CD4-positive, alpha-beta T cell treated with Interleukin-15 for 1 hour (primary cell): ENCODE data around the gene ZFPM1.
A peak's percentile ranks its signal among the peaks of the same experiment; 100 is the strongest.

ENCODE experiments used
- DNase-seq: peaks from one replicate; pipeline ENCODE4 v3.0.0-alpha.2; 2020

ZFPM1 gene

GRCh38 chr16:88435437-88436355 lies 17.4 kb upstream of the ZFPM1 start:
- DNase-seq = no peak

- no peak for DNase-seq
Observed at GRCh38 chr16:88436796-88437195, 16.3 kb upstream of the ZFPM1 start.

DNA sequence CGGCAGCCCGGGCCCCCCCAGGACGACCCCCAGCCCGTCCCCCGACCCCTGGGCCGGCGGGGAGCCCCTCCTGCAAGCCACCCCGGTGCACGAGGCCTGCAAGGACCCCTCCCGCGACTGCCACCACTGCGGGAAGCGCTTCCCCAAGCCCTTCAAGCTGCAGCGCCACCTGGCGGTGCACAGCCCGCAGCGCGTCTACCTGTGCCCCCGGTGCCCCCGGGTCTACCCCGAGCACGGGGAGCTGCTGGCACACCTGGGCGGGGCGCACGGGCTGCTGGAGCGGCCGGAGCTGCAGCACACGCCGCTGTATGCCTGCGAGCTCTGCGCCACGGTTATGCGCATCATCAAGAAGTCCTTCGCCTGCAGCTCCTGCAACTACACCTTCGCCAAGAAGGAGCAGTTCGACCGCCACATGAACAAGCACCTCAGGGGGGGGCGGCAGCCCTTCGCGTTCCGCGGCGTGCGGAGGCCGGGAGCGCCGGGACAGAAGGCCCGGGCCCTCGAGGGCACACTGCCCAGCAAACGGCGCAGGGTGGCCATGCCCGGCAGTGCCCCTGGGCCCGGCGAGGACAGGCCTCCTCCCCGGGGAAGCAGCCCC lies 15.6 kb upstream of the ZFPM1 start:
- DNase-seq = peak; percentile 54

DNA sequence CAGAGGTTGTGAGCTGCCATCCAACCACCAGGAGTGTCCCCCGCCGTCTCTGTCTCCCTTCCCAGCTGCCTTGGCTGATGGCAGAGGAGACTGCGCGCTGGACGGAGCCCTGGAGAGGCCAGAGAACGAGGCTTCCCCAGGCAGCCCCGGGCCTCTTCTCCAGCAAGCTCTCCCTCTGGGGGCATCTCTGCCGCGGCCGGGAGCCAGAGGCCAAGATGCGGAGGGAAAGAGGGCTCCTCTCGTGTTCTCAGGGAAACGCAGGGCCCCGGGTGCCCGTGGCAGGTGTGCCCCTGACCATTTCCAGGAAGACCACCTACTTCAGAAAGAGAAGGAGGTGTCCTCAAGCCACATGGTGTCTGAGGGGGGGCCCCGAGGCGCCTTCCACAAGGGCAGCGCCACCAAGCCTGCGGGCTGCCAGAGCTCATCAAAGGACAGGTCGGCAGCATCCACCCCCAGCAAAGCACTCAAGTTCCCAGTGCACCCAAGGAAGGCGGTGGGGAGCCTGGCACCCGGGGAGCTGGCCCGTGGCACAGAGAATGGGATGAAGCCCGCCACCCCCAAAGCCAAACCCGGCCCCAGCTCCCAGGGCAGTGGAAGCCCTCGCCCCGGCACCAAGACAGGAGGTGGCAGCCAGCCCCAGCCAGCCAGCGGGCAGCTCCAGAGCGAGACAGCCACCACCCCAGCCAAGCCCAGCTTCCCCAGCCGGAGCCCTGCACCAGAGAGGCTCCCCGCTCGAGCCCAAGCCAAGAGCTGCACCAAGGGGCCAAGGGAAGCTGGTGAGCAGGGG lies 14.8 kb upstream of the ZFPM1 start:
- DNase-seq = no peak

GRCh38 chr16:88439016-88439415 lies 14.1 kb upstream of the ZFPM1 start:
- no peak for DNase-seq

DNA sequence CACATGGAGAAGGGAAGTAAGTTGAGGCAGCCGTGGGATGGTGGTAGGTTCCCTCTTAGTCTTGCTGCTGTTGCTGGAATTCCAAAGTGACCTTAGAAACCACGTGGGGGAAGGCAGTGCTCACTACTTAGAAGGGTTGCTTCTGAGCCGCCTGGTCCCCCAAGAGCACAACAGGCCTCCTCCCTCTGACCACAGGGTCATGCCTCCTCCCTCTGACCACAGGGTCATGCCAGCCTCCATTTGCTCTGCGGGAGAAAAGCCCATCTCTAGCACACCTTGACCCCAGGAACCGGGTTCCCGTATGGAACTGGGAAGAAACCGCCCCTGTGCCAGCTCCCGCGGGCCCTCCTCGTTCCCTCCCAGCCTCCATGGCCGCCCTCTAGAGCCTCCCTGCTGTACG lies 13.4 kb upstream of the ZFPM1 start:
- DNase-seq = no peak

GRCh38 chr16:88440111-88440510 lies 13.0 kb upstream of the ZFPM1 start:
- DNase-seq = no peak

GRCh38 chr16:88440686-88441405 lies 12.2 kb upstream of the ZFPM1 start:
- DNase-seq = no peak

DNA sequence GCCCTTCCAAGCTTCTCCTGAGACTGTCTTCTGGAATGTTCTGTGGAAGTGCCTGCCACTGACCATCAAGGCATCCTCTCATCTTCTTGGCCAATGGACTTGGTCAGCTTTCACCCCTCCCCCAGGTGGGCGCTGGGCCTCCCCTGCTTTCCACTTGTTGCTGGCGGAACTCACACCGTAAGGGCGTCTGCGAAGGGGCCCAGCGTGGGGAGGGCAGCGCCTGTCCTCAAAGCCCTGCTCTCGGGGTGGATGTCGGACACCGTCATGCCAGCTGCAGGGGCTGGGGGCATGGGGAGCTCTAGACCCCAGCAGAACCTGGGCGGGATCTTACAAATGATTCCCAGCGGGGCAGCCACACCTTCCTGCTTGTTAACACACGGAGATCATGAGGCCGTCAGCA lies 11.6 kb upstream of the ZFPM1 start:
- DNase-seq = no peak

DNA sequence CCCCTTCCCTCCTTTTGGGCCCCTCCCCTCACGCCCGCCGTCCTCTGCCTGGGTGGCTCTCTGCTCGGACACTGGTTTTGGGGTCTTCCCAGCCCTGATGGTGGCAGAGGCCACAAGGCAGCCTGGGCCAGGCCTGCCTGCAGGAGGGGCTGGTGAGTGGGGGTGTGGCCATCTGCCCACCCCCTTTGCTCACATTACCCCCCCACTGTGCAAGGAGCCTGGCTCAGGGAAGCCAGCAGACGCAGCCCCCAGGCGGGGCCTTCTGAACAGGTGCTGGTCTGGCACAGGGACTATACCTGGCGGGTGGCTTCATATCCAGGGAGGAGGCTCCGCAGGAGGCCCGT lies 10.7 kb upstream of the ZFPM1 start:
- no peak for DNase-seq

DNA sequence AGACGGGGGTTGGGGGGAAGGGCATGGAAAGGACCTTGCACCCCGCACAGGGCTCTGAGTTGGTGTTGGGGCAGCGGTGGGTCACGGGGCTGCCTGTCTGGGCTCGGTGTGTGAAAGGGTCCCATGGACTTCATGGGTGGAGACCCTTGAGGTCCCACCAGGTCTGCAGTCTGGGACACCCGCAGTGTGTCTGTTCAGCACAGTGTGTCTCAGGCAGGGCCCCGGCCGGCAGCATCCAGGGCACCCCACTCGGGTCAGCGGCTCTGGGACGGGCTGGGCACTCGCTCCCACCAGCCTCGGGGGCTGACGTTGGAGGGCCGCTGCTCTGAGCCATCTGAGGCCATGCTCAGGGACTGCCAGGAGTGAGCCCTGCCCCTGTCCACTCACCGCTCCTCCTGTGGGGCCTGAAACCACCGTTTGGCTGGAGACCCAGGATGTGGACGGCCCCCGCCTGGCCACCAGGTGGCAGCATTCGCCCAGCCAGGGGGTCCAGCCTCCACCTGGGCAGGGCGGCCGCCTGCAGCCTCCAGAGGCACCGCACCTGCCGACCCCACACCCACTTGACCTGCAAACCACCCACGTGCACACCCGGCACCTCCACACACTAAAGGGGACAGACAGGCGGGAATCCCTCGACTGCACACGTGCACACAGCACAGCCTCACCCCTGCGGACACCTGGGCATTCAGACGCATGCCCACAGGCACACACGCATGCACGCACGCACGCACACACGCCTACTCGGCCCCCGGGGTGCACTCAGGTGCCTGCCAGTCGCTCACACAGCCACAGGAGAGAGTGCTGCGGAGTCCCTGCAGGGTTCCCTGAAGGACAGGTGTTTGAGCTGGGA lies 10.1 kb upstream of the ZFPM1 start:
- DNase-seq = peak; percentile 74

DNA sequence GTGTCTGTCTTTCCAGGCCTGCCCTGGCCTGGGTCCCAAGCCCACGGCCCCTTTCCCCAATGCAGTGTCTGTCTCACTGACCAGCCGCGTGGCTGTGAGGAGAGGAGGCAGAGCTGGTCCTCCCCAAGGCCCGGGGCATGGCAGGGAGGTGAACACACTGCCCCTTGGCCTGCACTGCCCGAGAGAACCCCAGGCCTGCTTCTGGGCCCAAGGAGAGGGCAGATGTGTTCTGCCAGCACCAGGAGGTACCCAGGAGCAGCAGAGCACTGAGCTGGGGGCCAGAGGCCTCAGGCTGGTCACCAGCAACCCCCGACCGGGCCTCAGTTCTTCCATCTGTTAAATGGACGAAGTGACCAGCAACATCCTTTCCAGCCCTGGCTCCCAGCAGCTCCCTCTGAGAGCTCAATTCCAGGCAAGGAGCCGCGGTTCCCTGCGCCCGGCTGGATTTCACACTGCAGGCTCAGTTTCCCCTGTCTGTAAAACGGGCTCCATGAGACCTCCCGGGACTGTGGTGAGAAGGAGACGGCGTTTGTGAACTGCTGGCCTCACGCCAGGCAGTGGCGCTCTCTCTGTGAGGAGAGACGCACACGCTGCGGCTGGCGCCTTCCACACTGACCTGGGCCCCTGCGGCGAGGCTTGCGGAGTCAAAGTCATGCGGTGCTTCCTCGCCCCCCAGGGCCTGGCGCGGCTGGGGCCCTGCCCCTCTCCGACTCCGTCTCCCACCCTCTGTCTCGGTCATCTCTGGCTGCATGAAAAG lies 8.1 kb upstream of the ZFPM1 start:
- no peak for DNase-seq

- no peak for DNase-seq
Observed at GRCh38 chr16:88445583-88445960, 7.5 kb upstream of the ZFPM1 start.

GRCh38 chr16:88446061-88446460 lies 7.0 kb upstream of the ZFPM1 start:
- no peak for DNase-seq

GRCh38 chr16:88446736-88447135 lies 6.3 kb upstream of the ZFPM1 start:
- DNase-seq = no peak

GRCh38 chr16:88447881-88448280 lies 5.2 kb upstream of the ZFPM1 start:
- DNase-seq = no peak

DNA sequence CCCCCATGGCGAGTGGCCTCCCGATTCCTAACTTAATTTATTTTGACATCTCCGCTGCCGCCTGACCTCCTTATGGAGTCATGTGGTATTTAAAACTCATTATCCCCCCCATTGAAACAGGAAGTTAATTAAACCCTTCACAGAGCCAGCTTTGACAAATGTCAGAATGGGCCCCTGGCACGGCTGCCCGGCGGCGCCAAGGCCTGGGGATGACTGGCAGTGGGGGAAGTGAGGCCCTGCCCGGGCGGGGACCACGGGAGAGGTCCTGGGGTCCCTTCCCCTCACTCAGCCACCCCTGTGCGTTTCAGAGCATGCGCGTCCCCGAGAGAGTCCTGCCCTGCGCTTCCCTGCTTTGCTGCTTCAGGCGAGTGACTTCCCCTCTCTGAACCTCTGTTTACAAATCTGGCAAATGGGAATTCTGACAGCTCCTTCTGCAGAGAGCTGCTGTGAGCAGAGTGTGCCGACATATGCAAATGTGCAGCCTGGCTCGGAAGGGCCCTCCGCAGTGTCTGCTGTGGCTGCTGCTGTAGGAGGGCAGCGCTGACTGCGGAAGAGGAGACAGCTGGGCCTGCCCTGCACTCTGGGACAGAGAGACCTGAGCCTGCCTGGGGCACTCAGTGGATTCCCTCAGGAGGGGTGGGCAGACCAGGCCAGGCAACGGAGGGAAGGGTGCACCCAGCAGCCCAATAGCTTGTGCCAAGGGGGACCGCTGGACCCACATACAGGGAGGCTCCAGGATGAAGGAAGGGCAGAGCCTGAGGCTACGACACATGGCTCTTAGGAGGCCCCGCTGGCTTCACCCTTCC lies 4.4 kb upstream of the ZFPM1 start:
- no peak for DNase-seq

GRCh38 chr16:88449267-88449561 lies 3.9 kb upstream of the ZFPM1 start:
- no peak for DNase-seq

DNA sequence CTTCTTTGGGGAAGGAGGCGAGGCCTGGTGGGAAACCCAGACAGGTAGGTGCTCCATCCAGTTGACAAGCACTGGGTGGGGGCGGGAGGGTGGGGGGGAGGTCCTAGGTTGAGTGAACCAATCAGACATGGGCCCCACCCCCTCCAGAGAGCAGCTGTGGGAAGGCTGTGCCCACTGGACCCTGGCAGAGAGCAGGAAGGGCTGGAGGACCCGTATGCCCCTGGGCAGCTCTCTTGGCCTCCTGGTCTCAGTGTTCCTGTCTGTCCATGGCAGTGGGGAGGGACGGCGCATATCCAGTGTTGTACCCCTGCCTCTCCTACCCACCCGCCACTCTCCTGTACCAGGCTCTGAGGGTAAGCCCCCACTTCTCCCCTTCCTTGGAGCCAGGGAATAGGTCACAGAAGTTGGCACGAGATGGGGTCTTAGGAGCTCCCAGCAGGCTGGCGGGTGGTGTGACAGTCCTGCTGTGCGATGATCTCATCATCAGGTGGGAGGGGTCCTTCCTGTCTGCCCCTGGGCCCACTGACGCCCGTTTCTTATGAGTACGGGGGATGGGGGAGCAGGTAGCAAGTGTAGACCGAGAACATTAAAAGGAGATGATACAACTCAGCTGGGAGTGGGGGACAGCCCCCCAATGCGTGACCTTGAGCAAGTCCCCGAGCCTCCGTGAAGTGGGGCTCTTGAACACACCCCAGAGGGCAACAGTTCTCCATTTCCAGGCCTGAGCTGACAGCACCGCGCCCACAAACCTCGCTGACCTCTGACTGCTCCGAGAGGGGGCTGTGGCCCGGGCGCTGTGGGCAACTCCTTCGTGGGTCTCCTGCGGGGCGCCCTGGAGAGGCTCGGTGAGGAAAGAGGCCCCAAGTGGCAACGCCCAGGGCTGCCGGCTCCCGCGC lies 1.2 kb upstream of the ZFPM1 start:
- DNase-seq = no peak
